GM12873 (cell line): ENCODE measurements around the gene NCAM2.

Experiments used
- TF ChIP-seq, protein P1 (sequence below): IDR thresholded peaks from 2 replicates; pipeline ENCODE4 v1.5.1; 2012; ENCODE audit warnings: low read depth, mild to moderate bottlenecking, moderate library complexity, low read length, control low read depth; ENCODE audit not compliant: insufficient read depth; ENCODE audit errors: missing control alignments

The NCAM2 gene

DNA sequence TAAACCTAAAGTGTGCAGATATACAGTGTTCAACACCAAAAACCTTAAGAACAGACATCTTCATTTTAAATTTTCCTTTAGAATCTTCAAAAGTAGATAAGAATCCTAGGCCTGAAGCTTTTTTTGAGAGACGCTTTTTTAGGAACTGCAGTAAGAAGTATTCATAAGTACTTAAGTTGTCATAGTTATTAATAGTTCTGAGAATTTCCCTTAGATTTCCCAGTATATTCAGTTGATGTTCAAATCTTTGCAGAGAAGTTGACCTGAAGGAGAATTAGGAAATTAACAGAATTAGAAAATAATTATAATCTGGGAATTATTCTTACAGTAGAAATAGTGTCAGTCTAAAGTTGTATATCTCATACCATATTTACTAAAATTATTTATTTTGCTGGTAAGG, 150.3 kb downstream of the NCAM2 start:
- TF ChIP-seq, protein P1, sequence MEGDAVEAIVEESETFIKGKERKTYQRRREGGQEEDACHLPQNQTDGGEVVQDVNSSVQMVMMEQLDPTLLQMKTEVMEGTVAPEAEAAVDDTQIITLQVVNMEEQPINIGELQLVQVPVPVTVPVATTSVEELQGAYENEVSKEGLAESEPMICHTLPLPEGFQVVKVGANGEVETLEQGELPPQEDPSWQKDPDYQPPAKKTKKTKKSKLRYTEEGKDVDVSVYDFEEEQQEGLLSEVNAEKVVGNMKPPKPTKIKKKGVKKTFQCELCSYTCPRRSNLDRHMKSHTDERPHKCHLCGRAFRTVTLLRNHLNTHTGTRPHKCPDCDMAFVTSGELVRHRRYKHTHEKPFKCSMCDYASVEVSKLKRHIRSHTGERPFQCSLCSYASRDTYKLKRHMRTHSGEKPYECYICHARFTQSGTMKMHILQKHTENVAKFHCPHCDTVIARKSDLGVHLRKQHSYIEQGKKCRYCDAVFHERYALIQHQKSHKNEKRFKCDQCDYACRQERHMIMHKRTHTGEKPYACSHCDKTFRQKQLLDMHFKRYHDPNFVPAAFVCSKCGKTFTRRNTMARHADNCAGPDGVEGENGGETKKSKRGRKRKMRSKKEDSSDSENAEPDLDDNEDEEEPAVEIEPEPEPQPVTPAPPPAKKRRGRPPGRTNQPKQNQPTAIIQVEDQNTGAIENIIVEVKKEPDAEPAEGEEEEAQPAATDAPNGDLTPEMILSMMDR = no peak

DNA sequence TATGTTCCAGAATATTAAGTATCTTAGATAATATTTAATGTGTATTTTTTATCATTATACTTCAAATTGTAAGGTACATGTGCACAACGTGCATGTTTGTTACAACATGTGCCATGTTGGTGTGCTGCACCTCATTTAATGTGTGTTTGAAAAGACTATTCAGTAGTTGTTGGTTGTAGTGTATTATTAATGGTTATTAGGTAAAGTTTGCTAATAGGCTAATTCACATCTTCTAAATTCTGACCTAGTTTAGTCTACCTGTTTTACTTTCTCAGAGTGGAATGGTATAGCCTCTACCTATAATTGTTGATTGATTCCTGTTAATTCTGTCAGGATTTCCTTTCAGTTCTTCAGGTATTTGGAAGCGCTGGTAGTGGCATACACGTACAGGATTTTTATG, 153.0 kb downstream of the NCAM2 start:
- TF ChIP-seq, protein P1 = no peak

DNA sequence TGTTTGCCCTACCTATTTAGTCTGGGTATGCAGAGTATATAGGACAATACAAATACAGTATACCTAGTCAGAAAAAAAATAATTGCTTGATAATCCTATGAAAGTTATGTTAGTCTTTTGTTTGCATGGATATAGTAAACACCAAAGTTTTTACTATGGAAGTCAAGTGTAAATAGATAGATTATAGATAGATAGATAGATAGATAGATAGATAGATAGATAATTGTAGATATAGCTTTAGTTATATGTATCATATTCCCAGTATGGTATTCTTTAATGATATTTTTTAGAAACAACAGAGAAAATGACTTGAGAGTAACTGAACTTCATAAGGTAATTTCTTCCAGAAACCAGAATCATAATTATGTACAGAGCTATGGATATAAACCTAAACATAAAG, 158.2 kb downstream of the NCAM2 start:
- TF ChIP-seq, protein P1 = no peak

DNA sequence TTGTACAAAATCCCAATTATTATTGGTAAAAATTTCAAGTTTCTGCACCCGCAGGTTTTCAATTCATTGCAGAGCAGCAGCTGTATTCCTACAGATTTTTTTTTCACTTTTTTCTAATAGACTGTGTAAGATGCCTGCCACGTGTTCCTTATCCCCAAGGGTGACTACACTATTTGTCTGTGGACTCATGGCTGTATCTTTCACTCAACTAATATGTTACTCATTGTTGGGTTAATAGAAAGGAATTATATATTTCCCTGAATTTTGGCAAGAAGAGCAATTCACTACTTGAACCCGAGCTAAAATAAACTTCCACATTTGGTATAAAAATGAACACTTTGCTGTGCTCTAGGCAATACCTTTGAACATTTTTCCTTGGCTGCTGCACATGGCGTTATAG, 158.7 kb downstream of the NCAM2 start:
- TF ChIP-seq, protein P1 = no peak

DNA sequence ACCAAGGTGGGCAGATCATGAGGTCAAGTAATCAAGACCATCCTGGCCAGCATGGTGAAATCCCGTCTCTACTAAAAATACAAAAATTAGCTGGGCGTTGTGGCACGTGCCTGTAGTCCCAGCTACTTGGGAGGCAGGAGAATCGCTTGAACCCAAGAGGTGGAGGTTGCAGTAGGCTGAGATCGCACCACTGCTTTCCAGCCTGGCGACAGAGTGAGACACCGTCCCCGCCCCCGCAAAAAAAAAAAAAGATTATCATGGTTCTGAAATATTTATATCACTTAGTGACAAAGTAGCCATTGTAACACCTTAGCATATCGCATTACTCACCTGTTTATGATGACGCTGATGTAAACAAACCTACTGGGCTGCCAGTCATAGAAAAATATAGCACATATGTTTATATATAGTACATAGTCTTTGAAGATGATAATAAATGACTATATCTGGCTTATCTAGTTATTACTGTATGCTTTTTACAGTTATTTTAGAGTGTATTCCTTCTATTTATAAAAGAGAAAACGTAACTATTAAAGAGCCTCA, 160.2 kb downstream of the NCAM2 start:
- TF ChIP-seq, protein P1 = no peak

DNA sequence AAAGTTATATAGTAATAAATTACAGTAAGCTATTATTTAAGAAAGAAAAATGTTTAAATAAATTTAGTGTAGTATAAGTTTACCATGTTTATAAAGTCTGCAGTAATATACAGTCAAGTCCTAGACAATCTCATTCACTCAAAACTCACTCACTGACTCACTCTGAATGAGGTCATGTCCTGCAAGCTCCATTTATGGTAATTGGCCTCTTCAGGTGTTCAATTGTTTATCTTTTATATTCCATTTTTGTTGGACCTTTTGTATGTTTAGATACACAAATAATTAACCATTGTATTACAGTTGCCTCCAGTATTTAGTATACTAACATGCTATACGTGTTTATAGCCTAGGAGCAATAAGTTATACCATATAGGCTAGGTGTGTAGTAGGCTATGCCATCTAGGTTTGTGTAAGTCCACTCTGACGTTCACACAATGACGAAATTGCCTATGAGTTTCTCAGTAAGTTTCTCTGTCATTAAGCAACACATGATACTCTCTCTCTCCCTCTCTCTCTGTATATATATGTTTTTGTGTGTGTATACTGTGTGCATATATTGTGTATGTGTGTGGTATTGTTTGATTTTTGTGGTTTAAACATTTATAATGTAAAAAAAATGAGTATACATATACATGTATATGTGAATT, 161.2 kb downstream of the NCAM2 start:
- TF ChIP-seq, protein P1 = no peak

DNA sequence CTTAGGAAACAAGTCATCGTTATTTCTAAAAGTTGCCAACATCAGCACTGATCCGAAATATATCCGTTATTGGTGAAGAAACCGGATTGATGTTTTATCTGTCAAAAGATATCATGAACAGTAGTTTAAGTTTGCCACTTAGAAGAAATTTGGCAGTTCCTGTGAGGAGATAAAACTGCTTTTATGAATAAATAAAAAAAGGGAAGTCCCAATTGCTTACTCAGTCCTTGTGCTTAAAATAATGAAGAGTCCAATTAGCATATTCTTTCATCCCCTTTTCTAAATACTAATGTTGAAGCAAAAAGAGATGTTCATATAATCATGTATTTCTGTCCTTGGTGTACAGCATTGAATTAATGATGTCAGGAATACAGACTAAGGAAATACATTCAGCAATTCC, 164.6 kb downstream of the NCAM2 start:
- TF ChIP-seq, protein P1 = no peak
